ENCODE measurements around the gene VCL. TPM values are rescaled to one million over a fixed set of nuclear protein-coding genes. Genes with fewer than 3 reads are reported as not detected.
"Not testable (repeated sequence)": the region's sequence is repeated elsewhere in the genome, so short reads cannot be mapped to it uniquely, and the experiment has no call there.

VCL gene
- total RNA-seq, 1 experiment from 2014 or later = 384 TPM

GRCh38 chr10:74058071-74058470 lies 60.2 kb downstream of the VCL start:
- peak; percentile 33 for DNase-seq (ENCODE audit: low spot score)
- in situ Hi-C loops (cut with HindIII; ENCODE audit: low sequenced_read_pairs) = no loop called here

- in situ Hi-C loops (cut with HindIII; ENCODE audit: low sequenced_read_pairs) = no loop called here
- peak; percentile 63 for DNase-seq (ENCODE audit: low spot score)
These were observed 60.7 kb downstream of the VCL start for GRCh38 chr10:74058658-74059057.

GRCh38 chr10:74061104-74061503 lies 63.2 kb downstream of the VCL start:
- DNase-seq (ENCODE audit: low spot score) = no peak
- in situ Hi-C loops (cut with HindIII; ENCODE audit: low sequenced_read_pairs) = no loop called here

GRCh38 chr10:74061978-74062377 lies 64.1 kb downstream of the VCL start:
- DNase-seq (ENCODE audit: low spot score); in situ Hi-C loops (cut with HindIII; ENCODE audit: low sequenced_read_pairs): not testable (repeated sequence)

GRCh38 chr10:74063256-74063655 lies 65.3 kb downstream of the VCL start:
- in situ Hi-C loops (cut with HindIII; ENCODE audit: low sequenced_read_pairs) = no loop called here
- DNase-seq (ENCODE audit: low spot score) = no peak

GRCh38 chr10:74067373-74068352 lies 69.7 kb downstream of the VCL start:
- no peak for DNase-seq (ENCODE audit: low spot score)
- in situ Hi-C loops (cut with HindIII; ENCODE audit: low sequenced_read_pairs) = no loop called here

- in situ Hi-C loops (cut with HindIII; ENCODE audit: low sequenced_read_pairs) = no loop called here
- no peak for DNase-seq (ENCODE audit: low spot score)
These were observed 73.2 kb downstream of the VCL start for GRCh38 chr10:74071157-74071556.

- no peak for DNase-seq (ENCODE audit: low spot score)
- in situ Hi-C loops (cut with HindIII; ENCODE audit: low sequenced_read_pairs) = no loop called here
These were observed 74.6 kb downstream of the VCL start for GRCh38 chr10:74072503-74072902.

- no peak for DNase-seq (ENCODE audit: low spot score)
- in situ Hi-C loops (cut with HindIII; ENCODE audit: low sequenced_read_pairs) = no loop called here
These were observed 78.0 kb downstream of the VCL start for GRCh38 chr10:74075906-74076305.

- in situ Hi-C loops (cut with HindIII; ENCODE audit: low sequenced_read_pairs) = no loop called here
- DNase-seq (ENCODE audit: low spot score) = no peak
These were observed 79.0 kb downstream of the VCL start for GRCh38 chr10:74076961-74077360.

- DNase-seq (ENCODE audit: low spot score) = no peak
- in situ Hi-C loops (cut with HindIII; ENCODE audit: low sequenced_read_pairs) = no loop called here
These were observed 79.5 kb downstream of the VCL start for GRCh38 chr10:74077416-74077815.

GRCh38 chr10:74078037-74078436 lies 80.1 kb downstream of the VCL start:
- DNase-seq (ENCODE audit: low spot score) = no peak
- in situ Hi-C loops (cut with HindIII; ENCODE audit: low sequenced_read_pairs) = no loop called here

- no peak for DNase-seq (ENCODE audit: low spot score)
- in situ Hi-C loops (cut with HindIII; ENCODE audit: low sequenced_read_pairs) = no loop called here
These were observed 81.4 kb downstream of the VCL start for GRCh38 chr10:74079028-74079935.

- in situ Hi-C loops (cut with HindIII; ENCODE audit: low sequenced_read_pairs) = no loop called here
- no peak for DNase-seq (ENCODE audit: low spot score)
These were observed 82.1 kb downstream of the VCL start for GRCh38 chr10:74079936-74080590.

- in situ Hi-C loops (cut with HindIII; ENCODE audit: low sequenced_read_pairs) = no loop called here
- DNase-seq (ENCODE audit: low spot score) = peak; percentile 83
These were observed 83.4 kb downstream of the VCL start for GRCh38 chr10:74081192-74081803.

- in situ Hi-C loops (cut with HindIII; ENCODE audit: low sequenced_read_pairs) = no loop called here
- DNase-seq (ENCODE audit: low spot score) = no peak
These were observed 84.2 kb downstream of the VCL start for GRCh38 chr10:74081941-74082718.

GRCh38 chr10:74083304-74083703 lies 85.4 kb downstream of the VCL start:
- no peak for DNase-seq (ENCODE audit: low spot score)
- in situ Hi-C loops (cut with HindIII; ENCODE audit: low sequenced_read_pairs) = no loop called here

- in situ Hi-C loops (cut with HindIII; ENCODE audit: low sequenced_read_pairs) = no loop called here
- no peak for DNase-seq (ENCODE audit: low spot score)
These were observed 87.0 kb downstream of the VCL start for GRCh38 chr10:74084955-74085354.
